Measurements from ENCODE around the gene BRAP. TPM values are rescaled to one million over a fixed set of nuclear protein-coding genes. Genes with fewer than 3 reads are reported as not detected.
"Not testable (repeated sequence)": the region's sequence is repeated elsewhere in the genome, so short reads cannot be mapped to it uniquely, and the experiment has no call there.

BRAP gene
- total RNA-seq, 1 donor from 2014 or later: 6.2 TPM

- DNase-seq (ENCODE audit: low spot score in 2 of 2): no peak
- peaks cover 1 to 14% of the 10 kb centered on the region in 2 donors for H3K36me3 ChIP-seq
- H3K27ac ChIP-seq: peak overlapping the region; percentile 82 to 88
- no peaks in the 10 kb centered on the region for H3K9me3 ChIP-seq
- peaks cover 10 to 18% of the 10 kb centered on the region in 2 donors for H3K4me1 ChIP-seq
- TF ChIP-seq CTCF (IDR thresholded peaks at IDR 0.05): no peak
- intact Hi-C loops (cut with DNase I): loop anchor here (5.0 kb wide), 4 partner anchors 89 to 326 kb away; partner anchors contain the start of genes ATXN2, ERP29 and TMEM116
- no peaks in the 10 kb centered on the region for H3K27me3 ChIP-seq
- peak overlapping the region; percentile 78 to 88 for H3K4me3 ChIP-seq
Observed at GRCh38 chr12:111686574-111687105, 884 bp upstream of the BRAP start.

DNA sequence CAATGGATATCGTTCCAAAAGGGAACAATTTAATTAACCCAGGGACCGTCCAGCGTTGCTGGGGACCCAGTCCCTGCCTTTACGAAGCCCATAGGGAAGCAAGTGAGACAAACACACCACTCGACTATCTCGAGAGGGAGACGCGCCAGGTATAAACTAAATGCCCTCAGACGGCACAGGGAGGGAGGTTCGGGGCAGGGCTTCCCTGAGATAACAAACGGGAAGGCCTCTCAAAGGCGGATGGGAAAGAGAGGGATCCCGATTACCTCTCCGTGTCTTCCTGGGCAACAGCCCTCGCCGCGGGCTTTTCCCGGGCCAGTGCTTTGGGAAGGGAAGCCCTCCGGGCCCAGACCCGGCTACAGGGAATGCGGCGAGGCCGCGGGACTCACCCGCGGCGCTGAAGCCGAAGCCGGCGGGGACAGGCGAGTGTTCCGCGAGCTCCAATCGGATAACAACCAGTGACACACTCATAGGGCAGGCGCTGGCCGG, 390 bp downstream of the BRAP start:
- Histone ChIP-seq H3K27ac (peak overlapping the region; percentile 82 to 88), H3K4me1 (peaks cover 10 to 18% of the 10 kb centered on the region in 2 donors), H3K9me3 (no peaks in the 10 kb centered on the region), H3K27me3 (no peaks in the 10 kb centered on the region), H3K36me3 (peaks cover 12 to 26% of the 10 kb centered on the region in 2 donors), H3K4me3 (peak overlapping the region; percentile 78 to 88)
- no peak for DNase-seq (ENCODE audit: low spot score in 2 of 2)
- no peak for TF ChIP-seq CTCF (IDR thresholded peaks at IDR 0.05)
- intact Hi-C loops (cut with DNase I): loop anchor here (5.0 kb wide), 4 partner anchors 88 to 327 kb away; partner anchors contain the start of genes ATXN2, ERP29 and TMEM116

GRCh38 chr12:111684485-111685198, 1.1 kb downstream of the BRAP start:
- not testable (repeated sequence) for H3K27me3 ChIP-seq; H3K9me3 ChIP-seq; DNase-seq (ENCODE audit: low spot score in 2 of 2)
- Histone ChIP-seq H3K4me3 (peak overlapping the region; percentile 78 to 88), H3K27ac (peak overlapping the region in 1 of 2 donors; percentile 88), H3K4me1 (peaks cover 10 to 18% of the 10 kb centered on the region in 2 donors), H3K36me3 (peaks cover 19 to 33% of the 10 kb centered on the region in 2 donors)
- intact Hi-C loops (cut with DNase I): loop anchor here (5.0 kb wide), 4 partner anchors 87 to 328 kb away; partner anchors contain the start of genes ATXN2, ERP29 and TMEM116

- no peak overlapping the region for H3K27ac ChIP-seq
- peaks cover 63 to 80% of the 10 kb centered on the region in 2 donors for H3K36me3 ChIP-seq
- no peaks in the 10 kb centered on the region for H3K4me1 ChIP-seq
- H3K27me3 ChIP-seq: no peaks in the 10 kb centered on the region
- intact Hi-C loops (cut with DNase I): no loop called here
- DNase-seq (ENCODE audit: low spot score in 2 of 2): no peak
- H3K4me3 ChIP-seq: no peak overlapping the region
- no peaks in the 10 kb centered on the region for H3K9me3 ChIP-seq
- no peak for TF ChIP-seq CTCF (IDR thresholded peaks at IDR 0.05)
Observed at GRCh38 chr12:111677186-111677585, 8.6 kb downstream of the BRAP start.

DNA sequence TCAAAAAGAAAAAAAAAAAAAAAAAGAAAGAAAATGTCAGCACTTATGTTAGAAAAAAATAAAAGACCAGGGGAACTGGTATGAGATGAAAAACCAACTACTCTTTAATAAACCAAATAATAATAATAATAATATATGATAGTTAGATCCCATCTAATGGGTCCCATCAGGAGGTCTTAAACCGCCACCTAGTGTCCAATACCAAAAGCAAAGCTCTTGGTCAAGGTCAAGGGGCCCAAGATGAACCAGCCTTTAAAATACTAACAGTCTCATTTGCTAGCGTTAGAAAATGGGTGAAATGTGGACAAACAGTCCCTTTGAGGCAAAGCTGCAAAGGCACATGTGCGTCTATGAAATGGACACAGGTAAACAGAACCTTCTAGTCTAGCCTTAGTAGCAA, 12.3 kb downstream of the BRAP start:
- H3K36me3 ChIP-seq: peaks cover 67 to 80% of the 10 kb centered on the region in 2 donors
- DNase-seq (ENCODE audit: low spot score in 2 of 2): no peak
- no peaks in the 10 kb centered on the region for H3K27me3 ChIP-seq
- no peaks in the 10 kb centered on the region for H3K4me1 ChIP-seq
- H3K9me3 ChIP-seq: no peaks in the 10 kb centered on the region
- TF ChIP-seq CTCF (IDR thresholded peaks at IDR 0.05): peak in 2 of 3 experiments; percentile 25 to 38
- peak overlapping the region in 1 of 2 donors; percentile 28 for H3K27ac ChIP-seq
- no peak overlapping the region for H3K4me3 ChIP-seq
- intact Hi-C loops (cut with DNase I): no loop called here

DNA sequence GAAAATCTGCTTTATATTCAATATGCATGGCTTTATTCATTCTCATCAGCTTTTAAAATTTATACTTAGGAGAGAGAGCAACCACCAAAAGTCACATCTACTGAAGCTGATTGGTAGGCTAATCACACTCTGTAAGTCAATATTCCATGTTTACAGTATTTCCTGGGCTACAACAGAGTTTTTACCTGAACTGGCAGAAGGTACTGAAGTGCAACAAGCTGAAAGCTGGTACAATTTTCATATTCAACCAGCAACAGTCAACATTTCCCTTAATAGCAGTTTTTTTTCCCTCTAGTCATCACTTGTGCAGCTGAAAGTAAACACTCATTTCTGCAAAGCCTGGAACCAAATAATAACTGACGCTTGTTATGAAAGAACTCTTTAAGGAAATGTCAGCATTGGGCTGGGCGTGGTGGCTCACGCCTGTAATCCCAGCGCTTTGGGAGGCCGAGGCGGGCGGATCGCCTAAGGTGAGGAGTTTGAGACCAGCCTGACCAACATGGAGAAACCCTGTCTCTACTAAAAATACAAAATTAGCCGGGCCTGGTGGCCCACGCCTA, 12.9 kb downstream of the BRAP start:
- Histone ChIP-seq H3K36me3 (peaks cover 68 to 74% of the 10 kb centered on the region in 2 donors), H3K27ac (no peak overlapping the region)
- intact Hi-C loops (cut with DNase I): no loop called here

More for the DNA sequence above, 12.9 kb downstream of the BRAP start:
- no peaks in the 10 kb centered on the region for H3K9me3 ChIP-seq
- no peak for DNase-seq (ENCODE audit: low spot score in 2 of 2)
- no peak overlapping the region for H3K4me3 ChIP-seq
- no peaks in the 10 kb centered on the region for H3K4me1 ChIP-seq
- no peak for TF ChIP-seq CTCF (IDR thresholded peaks at IDR 0.05)
- H3K27me3 ChIP-seq: no peaks in the 10 kb centered on the region
